ENCODE data around the gene LMNTD2.
"Not testable (repeated sequence)": the region's sequence is repeated elsewhere in the genome, so short reads cannot be mapped to it uniquely, and the experiment has no call there.

LMNTD2 gene

DNA sequence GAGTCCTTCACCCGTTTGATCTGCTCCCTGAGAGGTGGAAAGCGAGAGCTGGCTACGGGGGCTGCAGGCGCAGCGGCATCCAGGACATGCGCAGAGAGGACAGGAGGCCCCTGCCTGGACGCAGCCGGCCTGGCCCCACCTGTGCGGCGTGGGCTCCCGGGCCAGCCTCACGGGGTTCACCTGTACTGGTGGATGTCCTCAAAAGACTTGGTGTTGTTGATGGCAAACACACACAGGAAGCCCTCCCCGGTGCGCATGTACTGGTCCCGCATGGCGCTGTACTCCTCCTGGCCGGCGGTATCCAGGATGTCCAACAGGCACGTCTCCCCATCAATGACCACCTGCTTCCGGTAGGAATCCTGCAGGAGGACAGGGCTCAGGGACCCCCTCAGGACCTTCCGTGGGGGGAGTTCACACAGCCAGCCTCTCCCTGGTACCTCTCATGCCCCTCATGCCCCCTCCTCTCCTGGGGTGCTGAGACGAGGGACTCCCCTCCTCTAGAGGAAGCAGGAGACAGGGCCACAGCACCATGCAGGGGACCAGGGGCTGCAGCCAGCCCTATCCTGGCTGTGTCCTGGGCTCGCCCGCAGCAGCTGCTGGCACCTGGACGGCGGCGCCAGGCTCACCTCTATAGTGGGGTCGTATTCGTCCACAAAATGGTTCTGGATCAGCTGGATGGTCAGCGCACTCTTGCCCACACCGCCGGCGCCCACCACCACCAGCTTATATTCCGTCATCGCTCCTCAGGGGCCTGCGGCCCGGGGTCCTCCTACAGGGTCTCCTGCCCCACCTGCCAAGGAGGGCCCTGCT, 26.7 kb downstream of the LMNTD2 start:
- DNase-seq, result no peak

- no peak for DNase-seq
Measured at GRCh38 chr11:532986-533585, 27.5 kb downstream of the LMNTD2 start.

DNA sequence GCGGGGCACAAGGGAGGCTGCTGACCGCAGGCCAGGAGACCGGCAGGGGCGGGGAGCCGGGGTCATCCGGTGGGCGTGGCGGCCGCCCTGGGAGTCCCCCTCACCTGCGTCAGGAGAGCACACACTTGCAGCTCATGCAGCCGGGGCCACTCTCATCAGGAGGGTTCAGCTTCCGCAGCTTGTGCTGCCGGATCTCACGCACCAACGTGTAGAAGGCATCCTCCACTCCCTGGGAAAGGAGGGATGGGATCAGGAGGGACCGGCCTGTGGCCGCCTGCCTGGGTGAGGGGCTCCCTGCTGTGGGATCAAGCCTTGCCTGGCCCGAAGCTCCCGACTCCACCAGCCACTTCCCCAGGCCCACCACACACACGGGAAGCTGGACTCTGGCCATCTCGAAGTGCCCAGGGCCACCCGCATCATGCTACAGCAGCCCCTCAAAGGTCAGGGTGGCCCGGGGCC, 28.0 kb downstream of the LMNTD2 start:
- no peak for DNase-seq

DNA sequence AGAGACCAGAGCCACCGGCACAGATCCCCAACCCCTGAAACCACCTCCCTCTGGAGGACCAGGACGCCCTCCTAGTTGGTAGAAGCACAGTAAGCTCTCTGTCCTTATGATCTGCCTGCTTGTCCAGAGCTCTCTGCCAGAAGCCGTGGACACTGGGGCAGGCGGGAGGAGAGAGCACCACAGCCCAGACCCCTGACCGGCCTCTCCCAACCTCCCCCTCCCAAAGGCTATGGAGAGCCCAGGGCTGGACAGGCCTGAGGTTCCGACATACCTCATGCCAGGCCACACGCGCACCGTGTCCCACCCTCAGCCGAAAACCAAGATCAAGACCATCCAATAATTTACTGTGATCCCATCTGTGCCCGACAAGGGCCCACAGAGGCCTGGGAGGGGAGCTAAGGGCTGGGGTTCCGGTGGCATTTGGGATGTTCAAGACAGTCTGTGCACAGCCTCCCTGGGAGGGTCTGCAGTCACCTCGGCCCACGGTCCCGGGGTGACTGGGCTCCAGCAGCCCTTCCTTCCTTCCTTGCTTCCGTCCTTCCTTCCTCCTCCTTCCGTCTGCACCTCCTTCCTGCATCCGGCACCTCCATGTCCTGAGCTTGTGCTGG, 28.5 kb downstream of the LMNTD2 start:
- DNase-seq, result no peak

DNA sequence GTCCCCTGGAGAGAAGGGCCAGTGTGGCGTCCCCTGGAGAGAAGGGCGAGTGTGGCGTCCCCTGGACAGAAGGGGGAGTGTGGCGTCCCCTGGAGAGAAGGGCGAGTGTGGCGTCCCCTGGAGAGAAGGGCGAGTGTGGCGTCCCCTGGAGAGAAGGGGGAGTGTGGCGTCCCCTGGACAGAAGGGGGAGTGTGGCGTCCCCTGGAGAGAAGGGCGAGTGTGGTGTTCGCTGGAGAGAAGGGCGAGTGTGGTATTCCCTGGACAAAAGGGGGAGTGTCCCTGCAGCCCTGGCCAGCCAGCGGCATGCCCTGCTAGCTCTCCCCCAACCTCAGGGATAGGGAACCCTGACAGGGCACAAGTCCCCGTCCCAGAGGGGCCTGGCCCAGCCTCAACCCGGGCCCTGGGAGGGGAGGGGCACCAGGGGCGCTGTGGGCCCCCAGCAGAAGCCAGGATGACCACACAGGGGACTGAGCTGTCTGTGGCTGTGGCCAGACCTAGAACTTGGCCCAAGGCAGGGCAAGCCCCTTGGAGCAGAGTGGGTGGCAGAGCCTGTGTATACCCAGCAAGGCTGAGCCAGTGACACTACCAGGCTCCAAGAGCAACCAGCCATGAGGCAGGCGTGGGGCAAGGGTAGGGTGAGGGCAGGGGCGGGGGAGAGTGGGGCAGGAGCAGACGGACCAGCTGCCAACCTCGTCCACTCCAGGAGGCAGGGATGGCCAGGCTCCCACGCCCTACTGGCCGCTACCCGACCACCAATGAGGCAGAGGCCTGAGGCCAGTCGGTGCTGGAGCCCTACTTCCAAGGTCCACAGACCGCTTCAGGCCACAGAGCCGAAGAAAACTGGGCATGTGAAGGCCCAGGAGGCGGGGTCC, 29.3 kb downstream of the LMNTD2 start:
- DNase-seq, result no peak

- no peak for DNase-seq
Measured at GRCh38 chr11:529728-530411, 30.7 kb downstream of the LMNTD2 start.

DNA sequence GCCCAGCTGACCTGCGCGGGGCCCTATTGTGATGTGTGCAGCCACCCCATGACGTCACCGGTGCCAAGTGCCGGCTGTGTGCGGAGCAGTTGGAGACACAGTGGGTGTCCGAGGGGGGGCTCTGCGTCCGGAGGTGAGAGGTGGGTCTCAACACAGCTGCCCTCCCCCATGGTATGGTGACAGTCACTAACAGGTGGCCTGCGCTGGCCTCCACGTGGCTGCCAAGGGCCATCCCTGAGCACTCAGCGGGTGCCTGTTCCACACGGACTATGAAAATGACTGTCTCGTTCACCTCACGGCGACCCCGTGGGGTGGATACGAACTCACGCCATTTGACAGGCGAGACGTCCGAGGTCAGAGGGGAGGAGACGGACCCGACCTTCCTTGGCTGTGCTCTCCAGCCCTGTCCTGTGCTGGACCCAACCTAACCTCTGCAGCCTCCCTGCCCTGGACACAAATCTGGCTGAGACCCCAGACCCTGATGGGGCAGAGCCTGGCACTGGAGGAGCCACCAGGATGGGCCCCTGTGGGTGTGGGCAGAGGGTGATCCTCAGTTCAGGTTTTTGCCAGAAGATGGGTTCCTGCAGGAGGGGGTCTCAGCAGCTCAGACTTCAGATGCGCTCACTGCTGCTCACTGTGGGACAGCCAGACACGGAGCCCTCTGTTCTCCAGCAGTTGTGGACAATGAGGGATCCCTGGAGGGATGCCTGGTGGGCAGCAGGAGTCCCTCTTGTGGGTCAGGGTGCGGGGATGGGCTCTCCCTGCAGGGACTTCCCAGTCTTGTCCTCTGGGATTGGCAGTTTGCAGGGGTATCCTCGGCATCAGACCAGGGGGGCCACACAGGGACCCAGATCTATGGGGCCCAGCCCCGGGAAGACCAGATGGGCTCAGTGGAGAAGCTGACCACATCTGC, 31.5 kb downstream of the LMNTD2 start:
- DNase-seq, result no peak

- no peak for DNase-seq
Measured at GRCh38 chr11:528166-528814, 32.2 kb downstream of the LMNTD2 start.

- no peak for DNase-seq
Measured at GRCh38 chr11:526192-526591, 34.3 kb downstream of the LMNTD2 start.

- no peak for DNase-seq
Measured at GRCh38 chr11:521177-521688, 39.3 kb downstream of the LMNTD2 start.

GRCh38 chr11:520428-521176, 39.9 kb downstream of the LMNTD2 start:
- no peak for DNase-seq

GRCh38 chr11:518463-519202, 41.9 kb downstream of the LMNTD2 start:
- DNase-seq, result peak; percentile 91

GRCh38 chr11:516918-517685, 43.4 kb downstream of the LMNTD2 start:
- DNase-seq, result not testable (repeated sequence)

DNA sequence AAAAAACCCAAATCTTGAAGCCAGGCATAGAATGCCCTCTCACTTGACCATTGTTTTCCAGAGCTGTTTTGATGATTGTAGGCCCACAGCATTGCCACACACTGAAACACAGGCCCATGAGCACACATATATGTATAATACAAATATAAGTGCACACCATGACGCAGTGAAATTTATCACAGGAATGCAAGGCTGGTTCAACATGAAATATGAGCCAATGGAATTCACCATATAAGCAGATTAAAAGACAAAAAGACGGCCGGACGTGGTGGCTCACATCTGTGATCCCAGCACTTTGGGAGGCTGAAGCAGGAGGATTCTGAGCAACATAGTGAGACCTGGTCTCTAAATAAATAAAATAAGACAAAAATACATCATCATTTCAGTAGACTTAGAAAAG, 44.1 kb downstream of the LMNTD2 start:
- no peak for DNase-seq

- no peak for DNase-seq
Measured at GRCh38 chr11:515131-515530, 45.4 kb downstream of the LMNTD2 start.

GRCh38 chr11:514606-515005, 45.9 kb downstream of the LMNTD2 start:
- no peak for DNase-seq

DNA sequence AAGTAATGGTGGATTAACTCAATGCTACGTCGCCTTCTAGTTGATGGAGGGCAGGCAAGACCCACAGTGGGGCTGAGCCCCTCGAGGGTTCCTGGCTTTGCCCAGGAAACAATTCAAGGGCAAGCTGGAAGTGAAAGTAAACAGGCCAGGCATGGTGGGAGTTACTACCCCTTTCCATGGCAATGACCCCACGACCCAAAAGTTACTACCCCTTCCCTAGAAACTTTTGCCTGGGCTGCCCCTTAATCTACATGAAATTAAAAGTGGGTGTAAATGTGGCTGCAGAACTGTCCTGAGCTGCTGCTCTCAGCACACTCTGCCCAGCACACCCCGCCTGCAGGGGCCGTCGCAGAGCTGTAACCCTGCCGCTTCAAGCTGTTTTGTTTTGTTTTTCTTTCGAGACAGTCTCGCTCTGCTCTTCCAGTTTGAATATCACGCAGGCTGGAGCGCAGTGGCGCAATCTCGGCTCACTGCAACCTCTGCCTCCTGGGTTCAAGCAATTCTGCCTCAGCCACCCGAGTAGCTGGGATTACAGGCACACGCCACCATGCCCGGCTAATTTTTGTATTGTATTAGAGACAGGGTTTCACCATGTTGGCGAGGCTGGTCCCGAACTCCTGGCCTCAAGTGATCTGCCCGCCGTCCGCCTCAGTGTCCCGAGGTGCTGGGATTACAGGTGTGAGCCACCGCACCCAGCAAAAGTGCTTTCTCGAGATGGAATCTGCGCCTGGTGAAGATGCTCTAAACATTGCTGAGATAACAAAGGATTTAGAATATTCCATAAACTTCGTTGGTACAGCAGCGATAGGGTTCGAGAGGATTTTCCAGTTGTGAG, 47.6 kb downstream of the LMNTD2 start:
- no peak for DNase-seq

Measured in CD4-positive, alpha-beta T cell treated with Interleukin-17A for 1 hour (primary cell).